GM19452 (cell line): Measurements from ENCODE around the gene RABGGTA.
"Not testable (repeated sequence)": the region's sequence is repeated elsewhere in the genome, so short reads cannot be mapped to it uniquely, and the experiment has no call there.

Source experiments
- ATAC-seq: cut with Tn5 transposase; IDR thresholded peaks from one replicate; pipeline ENCODE4 v1.9.1; 2021; ENCODE audit not compliant: unreplicated experiment

Gene RABGGTA

GRCh38 chr14:24222987-24223386, 48.4 kb downstream of the RABGGTA start:
- not testable (repeated sequence) for ATAC-seq

- no peak for ATAC-seq
These were observed 51.9 kb downstream of the RABGGTA start for GRCh38 chr14:24219521-24219920.

- ATAC-seq, result no peak
These were observed 52.3 kb downstream of the RABGGTA start for GRCh38 chr14:24219080-24219479.

- not testable (repeated sequence) for ATAC-seq
These were observed 54.5 kb downstream of the RABGGTA start for GRCh38 chr14:24216876-24217275.

GRCh38 chr14:24216345-24216699, 55.1 kb downstream of the RABGGTA start:
- ATAC-seq, result no peak
